Measurements from ENCODE around the gene ORAI1. TPM values are rescaled to one million over a fixed set of nuclear protein-coding genes. Genes with fewer than 3 reads are reported as not detected.
A peak's percentile ranks its signal among the peaks of the same experiment; 100 is the strongest.

The ORAI1 gene
- total and polyA plus RNA-seq, 2 donors (not counting 3 experiments of a cell fraction or from before 2014, with no cell fraction given): 30.5 to 65.4 TPM

GRCh38 chr12:121579190-121579791 is 47.0 kb upstream of the ORAI1 start:
- no TSS peak for BruUV-seq (replicated peaks)
- dilution Hi-C loops (cut with MboI; ENCODE audit: extremely low pct_ligation_motif_present, low sequenced_read_pairs) (no loop called here), intact Hi-C loops (cut with micrococcal nuclease) (no loop called here)
- Histone ChIP-seq H4K20me1 (replicated peaks; ENCODE audit: control insufficient read depth, extremely low read depth, insufficient read depth, low read length) (no peaks in the 10 kb centered on the region), H3K4me3 (replicated peaks in 1 of 3; ENCODE audit: insufficient read depth in 1 of 3, low read depth in 1 of 3, low read length in 3 of 3) (peak overlapping the region; percentile 59 to 84 (median 76)), H3K9me3 (replicated peaks; ENCODE audit: control insufficient read depth, insufficient read depth, low read length) (no peaks in the 10 kb centered on the region), H3K4me2 (ENCODE audit: insufficient read depth, low read length) (peak overlapping the region; percentile 95), H3K9me1 (replicated peaks; ENCODE audit: control insufficient read depth, extremely low read depth, insufficient read depth, low read length) (no peaks in the 10 kb centered on the region), H3K36me3 (ENCODE audit: control insufficient read depth in 2 of 2, extremely low read depth in 1 of 2, insufficient read depth in 2 of 2, low read length in 2 of 2) (peaks cover 0 to 1% of the 10 kb centered on the region in 2 experiments), H3K79me2 (ENCODE audit: control insufficient read depth, insufficient read depth, low read length) (no peaks in the 10 kb centered on the region), H3K4me1 (ENCODE audit: control insufficient read depth, extremely low read depth, insufficient read depth, low read length) (peaks cover 33% of the 10 kb centered on the region), H3K9ac (replicated peaks; ENCODE audit: extremely low read depth, insufficient read depth, low read length) (peak overlapping the region; percentile 79), H3K27ac (ENCODE audit: insufficient read depth, low read depth, low read length) (peak overlapping the region; percentile 73), H2AFZ (ENCODE audit: low read depth, low read length) (peak overlapping the region; percentile 60), H3K27me3 (ENCODE audit: control insufficient read depth in 2 of 2, insufficient read depth in 2 of 2, low read length in 2 of 2) (no peaks in the 10 kb centered on the region)
- DNase-seq (ENCODE audit: low read depth, low spot score): no peak
- TF ChIP-seq JUN (IDR thresholded peaks at IDR 0.05; ENCODE audit: borderline replicate concordance, insufficient read depth, insufficient read length, low read depth) (no peak), EZH2 (IDR thresholded peaks at IDR 0.05; ENCODE audit: borderline replicate concordance, low read depth, low read length, severe bottlenecking) (no peak), POLR2AphosphoS5 (IDR thresholded peaks at IDR 0.05; ENCODE audit: insufficient read depth, low read depth, low read length) (no peak), POLR2A (IDR thresholded peaks at IDR 0.05; ENCODE audit: low read depth, low read length) (no peak), MYC (IDR thresholded peaks at IDR 0.05; ENCODE audit: low read depth, low read length) (no peak), CTCF (IDR thresholded peaks at IDR 0.05; ENCODE audit: extremely low read depth in 1 of 2, insufficient read depth in 1 of 2, low read depth in 1 of 2, low read length in 2 of 2) (no peak)
- FAIRE-seq: no peak
- ChIA-PET CTCF (interaction anchor here (0.7 to 4.1 kb wide), 9 partner anchors 13 to 90 kb away, joined by 3 to 35 read pairs (median 5); partner anchors contain the start of genes MORN3 and ORAI1), POLR2A (interaction anchor here (0.6 to 1.1 kb wide), 6 partner anchors 10 to 484 kb away, joined by 3 to 11 read pairs (median 6); no protein-coding TSS in a partner anchor)
